ENCODE results near the gene LCE6A. TPM values are rescaled to one million over a fixed set of nuclear protein-coding genes. Genes with fewer than 3 reads are reported as not detected.

The LCE6A gene
- total RNA-seq, 1 experiment from 2014 or later: not detected

DNA sequence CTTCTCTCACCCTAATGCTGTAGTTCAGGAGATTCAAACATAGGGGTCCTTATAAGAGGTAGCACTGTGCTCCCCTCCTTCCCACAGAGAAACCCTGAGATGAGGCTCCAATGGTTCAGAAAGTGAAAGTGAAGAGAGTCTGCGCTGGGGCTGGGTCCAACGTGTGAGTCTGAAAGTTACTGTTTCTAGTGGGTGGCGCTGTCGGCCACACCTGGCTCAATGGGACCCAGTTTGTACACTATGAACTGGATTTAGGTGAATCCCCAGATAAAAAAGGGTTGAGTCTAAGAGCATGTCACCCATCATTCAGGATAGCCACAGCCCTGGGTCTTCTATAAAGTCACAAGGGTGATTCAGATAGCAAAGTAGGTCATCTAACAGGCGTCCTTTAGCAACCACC is 38.3 kb downstream of the LCE6A start:
- Histone ChIP-seq H3K36me3 (ENCODE audit: control insufficient read depth, insufficient read depth, low read length) (no peaks in the 10 kb centered on the region), H3K4me3 (ENCODE audit: low read depth, low read length) (no peak overlapping the region), H3K4me1 (no peaks in the 10 kb centered on the region), H3K9me3 (no peaks in the 10 kb centered on the region), H3K27me3 (replicated peaks; ENCODE audit: control insufficient read depth, insufficient read depth, low read length) (no peaks in the 10 kb centered on the region)
- BruUV-seq (replicated peaks): no TSS peak
- intact Hi-C loops (cut with micrococcal nuclease; ENCODE audit: unreplicated experiment): no loop called here
- Mint-ChIP-seq H3K27ac (ENCODE audit: unreplicated experiment) (no peak overlapping the region), H3K36me3 (ENCODE audit: insufficient read depth, unreplicated experiment) (no peaks in the 10 kb centered on the region), H3K4me3 (ENCODE audit: unreplicated experiment) (no peak overlapping the region), H3K4me1 (ENCODE audit: low read depth, unreplicated experiment) (no peaks in the 10 kb centered on the region), H3K27me3 (ENCODE audit: insufficient read depth, unreplicated experiment) (peaks cover 13% of the 10 kb centered on the region), H3K9me3 (ENCODE audit: unreplicated experiment) (no peaks in the 10 kb centered on the region)
- no peak for TF ChIP-seq CTCF (IDR thresholded peaks at IDR 0.05; ENCODE audit: insufficient read depth in 1 of 2, low read depth in 1 of 2, low read length in 1 of 2, severe bottlenecking in 1 of 2, unreplicated experiment in 1 of 2)
- no peak for DNase-seq
- ChIA-PET POLR2A (no interaction called here), CTCF (no interaction called here)

- no peak overlapping the region for H3K4me3 ChIP-seq (ENCODE audit: low read depth, low read length)
- DNase-seq: no peak
- POLR2A ChIA-PET: no interaction called here
- no peaks in the 10 kb centered on the region; the same call in none of the 2 replicates for H3K27me3 ChIP-seq (replicated peaks; ENCODE audit: control insufficient read depth, insufficient read depth, low read length)
- CTCF ChIA-PET: no interaction called here
- H3K9me3 ChIP-seq: no peaks in the 10 kb centered on the region
- H3K4me3 Mint-ChIP-seq (ENCODE audit: unreplicated experiment): no peak overlapping the region
- H3K9me3 Mint-ChIP-seq (ENCODE audit: unreplicated experiment): no peaks in the 10 kb centered on the region
- intact Hi-C loops (cut with micrococcal nuclease; ENCODE audit: unreplicated experiment): no loop called here
- no peaks in the 10 kb centered on the region for H3K36me3 Mint-ChIP-seq (ENCODE audit: insufficient read depth, unreplicated experiment)
- no peaks in the 10 kb centered on the region for H3K4me1 ChIP-seq
- H3K36me3 ChIP-seq (ENCODE audit: control insufficient read depth, insufficient read depth, low read length): no peaks in the 10 kb centered on the region
- no peaks in the 10 kb centered on the region for H3K4me1 Mint-ChIP-seq (ENCODE audit: low read depth, unreplicated experiment)
- peaks cover 16% of the 10 kb centered on the region for H3K27me3 Mint-ChIP-seq (ENCODE audit: insufficient read depth, unreplicated experiment)
- no TSS peak for BruUV-seq (replicated peaks)
- no peak for TF ChIP-seq CTCF (IDR thresholded peaks at IDR 0.05; ENCODE audit: insufficient read depth in 1 of 2, low read depth in 1 of 2, low read length in 1 of 2, severe bottlenecking in 1 of 2, unreplicated experiment in 1 of 2)
- H3K27ac Mint-ChIP-seq (ENCODE audit: unreplicated experiment): no peak overlapping the region
Observed at GRCh38 chr1:152884085-152884484, 41.4 kb downstream of the LCE6A start.

DNA sequence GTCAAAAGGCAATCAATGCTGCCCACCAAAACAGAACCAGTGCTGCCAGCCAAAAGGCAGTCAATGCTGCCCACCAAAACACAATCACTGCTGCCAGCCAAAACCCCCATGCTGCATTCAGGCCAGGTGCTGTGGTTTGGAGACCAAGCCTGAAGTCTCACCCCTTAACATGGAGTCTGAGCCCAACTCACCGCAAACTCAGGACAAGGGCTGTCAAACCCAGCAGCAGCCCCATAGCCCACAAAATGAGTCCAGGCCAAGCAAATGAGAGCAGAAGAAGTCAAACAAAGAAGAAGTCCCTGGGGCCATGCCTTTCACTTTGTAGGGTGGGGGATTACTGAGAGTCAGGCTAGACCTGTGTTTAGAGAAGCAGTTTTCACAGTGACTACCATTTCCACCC is 41.9 kb downstream of the LCE6A start:
- H3K4me3 ChIP-seq (ENCODE audit: low read depth, low read length): no peak overlapping the region
- no peaks in the 10 kb centered on the region for H3K4me1 ChIP-seq
- POLR2A ChIA-PET: no interaction called here
- H3K36me3 ChIP-seq (ENCODE audit: control insufficient read depth, insufficient read depth, low read length): no peaks in the 10 kb centered on the region
- DNase-seq: no peak
- Mint-ChIP-seq H3K9me3 (ENCODE audit: unreplicated experiment) (no peaks in the 10 kb centered on the region), H3K36me3 (ENCODE audit: insufficient read depth, unreplicated experiment) (no peaks in the 10 kb centered on the region), H3K27ac (ENCODE audit: unreplicated experiment) (no peak overlapping the region), H3K27me3 (ENCODE audit: insufficient read depth, unreplicated experiment) (peaks cover 14% of the 10 kb centered on the region), H3K4me1 (ENCODE audit: low read depth, unreplicated experiment) (no peaks in the 10 kb centered on the region), H3K4me3 (ENCODE audit: unreplicated experiment) (no peak overlapping the region)
- no peaks in the 10 kb centered on the region; the same call in none of the 2 replicates for H3K27me3 ChIP-seq (replicated peaks; ENCODE audit: control insufficient read depth, insufficient read depth, low read length)
- no peak for TF ChIP-seq CTCF (IDR thresholded peaks at IDR 0.05; ENCODE audit: insufficient read depth in 1 of 2, low read depth in 1 of 2, low read length in 1 of 2, severe bottlenecking in 1 of 2, unreplicated experiment in 1 of 2)
- CTCF ChIA-PET: no interaction called here
- no TSS peak for BruUV-seq (replicated peaks)
- intact Hi-C loops (cut with micrococcal nuclease; ENCODE audit: unreplicated experiment): no loop called here
- H3K9me3 ChIP-seq: no peaks in the 10 kb centered on the region
